ENCODE data around the gene ORMDL2.
"Not testable (repeated sequence)": the region's sequence is repeated elsewhere in the genome, so short reads cannot be mapped to it uniquely, and the experiment has no call there.

Gene ORMDL2

GRCh38 chr12:55829967-55830600 lies 12.2 kb downstream of the ORMDL2 start:
- FAIRE-seq: no peak

GRCh38 chr12:55830601-55831446 lies 13.0 kb downstream of the ORMDL2 start:
- FAIRE-seq: no peak

GRCh38 chr12:55831447-55831815 lies 13.6 kb downstream of the ORMDL2 start:
- FAIRE-seq: no peak

DNA sequence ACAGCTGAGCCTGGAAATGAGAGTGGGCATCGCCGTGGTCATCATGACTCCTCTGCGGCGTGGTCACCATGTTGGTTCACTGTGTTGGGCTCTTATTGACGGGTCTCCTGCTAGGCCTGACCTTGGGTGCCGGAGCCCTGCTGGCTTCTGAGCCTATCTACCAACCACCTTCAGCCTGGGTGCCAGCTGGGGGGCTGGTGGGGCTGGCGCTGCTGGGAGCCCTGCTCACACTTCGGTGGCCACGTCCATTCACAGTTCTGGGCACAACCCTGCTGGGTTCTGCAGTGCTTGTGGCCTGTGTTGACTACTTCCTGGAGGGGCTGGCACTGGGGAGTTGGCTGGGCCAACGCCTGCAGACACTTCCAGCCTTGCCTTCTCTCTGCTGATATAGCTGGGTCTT lies 15.2 kb downstream of the ORMDL2 start:
- no peak for FAIRE-seq

DNA sequence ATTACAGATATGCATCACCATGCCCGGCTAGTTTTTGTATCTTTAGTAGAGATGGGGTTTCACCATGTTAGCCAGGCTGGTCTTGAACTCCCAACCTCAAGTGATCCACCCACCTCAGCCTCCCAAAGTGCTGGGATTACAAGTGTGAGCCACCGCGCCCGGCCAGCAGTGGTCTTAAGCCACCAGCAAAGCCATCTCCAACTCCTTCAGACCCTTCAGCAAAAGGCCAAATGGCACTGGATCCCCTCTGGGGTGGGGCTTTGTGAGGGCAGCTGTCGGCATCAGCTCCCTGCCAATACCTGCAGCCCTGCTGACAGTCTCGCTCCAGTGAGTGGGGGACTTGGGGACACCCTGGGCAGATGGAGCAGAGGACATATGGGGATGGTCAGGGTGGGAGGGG lies 16.6 kb downstream of the ORMDL2 start:
- not testable (repeated sequence) for FAIRE-seq

DNA sequence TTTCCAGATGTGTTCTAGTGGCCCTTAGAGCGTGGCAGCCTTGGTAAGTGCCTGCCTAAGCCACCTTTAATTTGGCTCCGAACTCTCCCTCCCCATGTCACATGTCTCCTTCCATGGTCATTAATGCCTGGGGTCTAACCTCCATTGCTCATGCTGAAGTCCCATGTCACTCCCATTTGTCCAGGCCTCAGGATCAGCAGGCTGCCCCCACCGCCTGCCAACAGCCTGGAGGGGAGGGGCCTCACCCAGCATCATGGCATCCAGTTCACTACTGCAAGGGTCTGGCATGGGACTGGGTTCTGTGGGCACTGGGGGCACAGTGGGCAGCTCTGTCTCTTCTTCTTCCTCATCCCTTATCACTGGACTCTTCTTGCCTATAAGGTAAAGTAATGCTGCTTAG lies 20.5 kb downstream of the ORMDL2 start:
- FAIRE-seq: no peak

- FAIRE-seq: no peak
Measured at GRCh38 chr12:55839345-55840140, 21.7 kb downstream of the ORMDL2 start.

DNA sequence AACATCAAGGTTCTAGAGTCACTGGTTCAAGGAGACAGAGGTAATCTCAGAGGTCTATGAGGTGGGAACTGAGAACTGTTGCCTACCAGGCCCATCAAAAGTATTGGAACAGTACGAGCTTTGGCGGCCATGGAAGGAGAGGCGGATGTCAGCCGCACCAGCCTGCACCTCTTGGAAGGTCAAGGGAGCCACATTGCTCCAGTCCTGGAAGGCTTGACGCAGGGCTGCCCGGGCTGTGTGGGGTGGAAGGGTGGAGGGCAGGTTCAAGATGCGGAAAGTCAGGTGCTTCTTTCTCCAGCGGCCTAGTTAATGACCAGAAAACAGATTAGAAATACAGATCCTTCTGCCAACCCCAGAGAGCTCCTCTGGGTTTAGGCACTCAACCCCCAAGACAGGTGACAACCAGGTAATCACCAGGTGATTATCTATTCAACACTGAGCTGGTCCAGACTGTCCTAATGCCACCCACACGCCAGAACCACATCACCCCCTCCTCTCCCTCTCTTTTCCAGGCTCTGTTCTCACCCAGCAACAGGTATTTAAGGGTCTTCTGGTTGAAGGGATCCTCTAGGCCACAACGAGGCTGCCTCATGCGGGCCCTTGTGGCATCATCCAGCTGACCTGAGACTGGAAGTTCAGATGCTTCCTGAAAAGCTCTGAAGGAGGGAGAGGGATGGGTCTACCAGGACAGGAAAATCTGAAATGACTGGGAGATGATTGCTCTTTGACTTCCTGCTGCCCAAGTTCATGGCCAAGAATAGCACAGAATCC lies 22.9 kb downstream of the ORMDL2 start:
- no peak for FAIRE-seq

DNA sequence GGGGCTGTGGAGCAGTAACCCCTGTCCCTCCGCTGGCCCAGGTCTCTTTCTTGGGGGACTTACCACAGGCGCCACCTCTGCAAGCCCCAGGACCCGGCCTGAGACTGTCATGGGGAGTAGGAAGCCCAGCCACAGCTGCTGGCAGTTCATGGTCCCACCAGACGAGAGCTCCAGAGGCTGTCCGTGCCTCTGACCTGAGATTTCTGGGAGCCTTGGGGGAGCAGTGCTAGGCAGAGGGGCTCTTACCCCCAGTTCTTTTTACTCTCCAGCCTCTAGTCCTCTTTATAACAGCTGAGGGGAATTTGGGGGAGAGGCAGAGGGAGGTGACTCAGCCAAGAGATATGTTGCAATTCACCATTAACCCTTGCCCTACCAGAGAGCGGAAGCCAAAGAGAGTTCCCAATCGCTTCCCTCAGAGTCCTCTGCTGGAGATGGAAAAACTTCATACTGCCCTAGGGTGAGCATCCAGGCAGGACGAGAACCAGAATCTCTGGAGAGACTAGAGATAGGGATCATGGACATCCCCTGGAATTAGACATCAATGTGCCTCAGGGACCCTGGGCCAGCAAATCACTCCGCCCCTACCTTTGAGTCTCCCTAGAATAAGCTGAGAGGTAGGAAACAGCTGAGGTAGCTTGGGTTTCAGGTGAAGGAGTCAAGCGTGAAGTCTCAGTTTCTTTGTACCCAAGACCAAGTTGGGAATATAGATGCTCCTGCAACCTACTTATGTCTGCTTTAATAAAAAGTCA lies 25.0 kb downstream of the ORMDL2 start, which contains the start of gene MMP19:
TSS of gene MMP19 (minus strand) at position 256 of the 749 bp plus-strand sequence. CDS start at position 150, 106 bp downstream.
- no peak for FAIRE-seq

- FAIRE-seq: no peak
Measured at GRCh38 chr12:55843431-55843830, 25.6 kb downstream of the ORMDL2 start.

GRCh38 chr12:55844961-55845360 lies 27.1 kb downstream of the ORMDL2 start:
- no peak for FAIRE-seq

DNA sequence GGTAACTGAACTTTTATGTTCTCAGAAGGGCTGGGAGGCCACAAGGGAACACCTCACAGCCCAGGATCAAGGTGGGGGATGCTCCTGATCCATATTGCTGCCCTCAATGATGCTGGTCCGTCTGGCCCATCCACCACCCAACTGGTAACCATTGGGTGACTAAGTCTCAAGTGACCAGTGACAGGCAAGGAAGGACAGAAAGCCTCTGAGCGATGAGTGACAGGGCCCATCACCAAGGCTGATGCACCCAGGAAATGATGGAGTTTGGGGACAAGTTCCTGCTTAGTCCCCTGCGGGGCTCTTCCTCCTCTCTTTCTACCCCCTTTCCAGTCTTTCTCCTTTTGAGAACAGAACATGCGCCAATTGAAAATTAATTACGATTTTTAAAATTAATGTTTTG lies 27.5 kb downstream of the ORMDL2 start:
- FAIRE-seq: no peak

DNA sequence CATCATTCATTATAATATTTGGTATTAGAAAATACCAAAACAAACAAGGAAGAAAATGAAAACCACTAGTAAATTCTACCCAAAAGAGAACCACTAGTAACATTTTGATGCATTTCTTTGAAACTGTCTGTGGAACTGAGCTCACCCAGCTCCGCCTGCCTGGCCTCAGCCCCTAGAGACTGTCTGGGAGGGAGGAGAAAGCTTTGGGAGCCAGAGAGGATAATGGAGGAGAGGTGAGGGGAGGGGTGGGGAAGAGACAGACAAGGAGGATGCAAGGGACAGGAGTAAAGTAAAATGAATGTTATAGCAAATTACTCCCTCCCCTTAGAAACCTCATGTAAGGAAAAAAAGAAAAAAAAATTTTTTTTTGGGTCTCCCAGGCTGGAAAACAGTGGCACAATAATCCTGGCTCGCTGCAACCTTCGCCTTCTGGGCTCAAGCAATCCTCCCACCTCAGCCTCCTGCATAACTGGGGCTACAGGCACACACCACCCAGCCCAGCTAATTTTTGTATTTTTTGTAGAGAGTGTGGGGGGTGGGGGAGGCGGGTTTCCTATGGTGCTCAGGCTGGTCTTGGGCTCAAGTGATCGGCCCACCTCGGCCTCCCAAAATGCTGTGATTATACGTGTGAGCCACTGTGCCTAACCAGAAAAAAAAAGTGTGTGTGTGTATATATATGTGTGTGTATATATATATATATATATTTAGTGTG lies 28.1 kb downstream of the ORMDL2 start:
- FAIRE-seq: no peak

GRCh38 chr12:55847033-55847432 lies 29.2 kb downstream of the ORMDL2 start:
- no peak for FAIRE-seq

GRCh38 chr12:55847603-55848291 lies 29.9 kb downstream of the ORMDL2 start:
- no peak for FAIRE-seq

DNA sequence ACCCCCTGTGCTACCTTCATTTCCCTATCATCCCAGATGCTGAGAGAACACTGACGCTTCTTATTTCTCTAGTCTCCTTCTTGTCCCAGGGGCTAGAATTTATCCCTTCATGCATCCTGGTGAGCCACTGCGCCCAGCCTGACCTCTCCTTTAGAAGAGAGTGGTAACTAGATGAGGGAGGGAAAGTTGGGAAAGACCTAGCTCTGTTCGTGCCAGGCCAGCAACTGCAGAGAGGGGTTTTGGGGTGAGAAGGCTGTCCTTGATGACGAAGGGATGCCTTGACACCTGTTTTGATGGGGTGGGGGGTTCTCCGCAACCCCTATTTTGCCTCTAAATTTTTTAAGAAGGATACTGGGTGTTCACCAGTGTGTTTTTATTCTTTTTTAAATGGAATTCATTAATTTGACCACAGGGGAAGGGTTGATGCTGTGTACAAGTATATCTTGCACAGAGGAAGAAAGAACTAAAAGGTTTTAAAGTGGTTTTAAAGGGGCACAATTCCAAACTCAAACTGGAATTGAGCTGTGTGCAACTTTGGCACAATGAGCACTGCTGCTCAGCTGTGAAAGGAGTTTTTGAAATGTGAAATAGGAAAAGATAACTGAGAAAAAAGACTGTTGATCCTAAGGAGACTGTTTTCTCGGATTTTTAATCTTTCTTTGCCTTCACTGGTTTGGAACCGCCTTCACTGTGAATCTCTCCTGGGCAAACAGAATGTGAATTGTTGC lies 31.9 kb downstream of the ORMDL2 start:
- FAIRE-seq: no peak

- FAIRE-seq: no peak
Measured at GRCh38 chr12:55850401-55850800, 32.6 kb downstream of the ORMDL2 start.

DNA sequence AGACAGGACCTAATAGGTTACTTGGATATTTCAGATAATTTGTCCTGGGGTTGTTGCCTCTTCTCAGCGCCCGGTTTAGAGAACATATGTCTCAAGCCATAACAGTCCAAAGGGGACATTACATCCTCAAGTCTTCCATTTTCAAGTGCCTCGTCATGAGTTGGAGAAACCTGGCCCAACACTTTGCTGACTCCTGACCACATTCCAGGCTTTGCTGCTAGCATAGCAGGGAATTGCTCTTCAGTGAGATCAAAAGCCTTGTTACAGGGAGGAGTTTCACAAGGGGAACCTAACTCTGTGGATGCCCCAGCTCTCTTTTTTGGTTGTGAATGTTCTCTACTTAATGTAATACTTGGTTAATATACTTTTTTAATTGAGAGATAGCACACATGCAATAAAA lies 33.1 kb downstream of the ORMDL2 start:
- no peak for FAIRE-seq

- no peak for FAIRE-seq
Measured at GRCh38 chr12:55852740-55853139, 34.9 kb downstream of the ORMDL2 start.

DNA sequence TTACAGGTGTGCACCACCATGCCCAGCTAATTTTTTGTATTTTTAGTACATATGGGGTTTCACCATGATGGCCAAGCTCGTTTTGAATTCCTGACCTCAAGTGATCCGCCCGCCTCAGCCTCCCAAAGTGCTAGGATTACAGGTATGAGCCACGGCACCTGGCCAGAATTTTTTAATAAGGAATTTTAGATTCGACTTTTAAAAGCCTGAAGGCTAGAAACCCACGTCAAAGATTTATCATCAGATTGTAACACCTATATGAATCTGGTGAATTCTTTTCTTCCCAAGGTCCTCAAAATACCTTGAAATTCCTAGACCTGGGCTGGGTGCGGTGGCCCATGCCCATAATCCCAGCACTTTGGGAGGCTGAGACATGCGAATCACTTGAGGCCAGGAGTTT lies 43.6 kb downstream of the ORMDL2 start:
- no peak for FAIRE-seq

Measured in A204.1 (cell line).